IMR-90 (cell line): ENCODE results near the gene TDRD12. TPM values are rescaled to one million over a fixed set of nuclear protein-coding genes. Genes with fewer than 3 reads are reported as not detected.

Source experiments
- ATAC-seq: fragments of 200-7000 bp; cut with Tn5 transposase; 2 replicates; pipeline ENCODE4 v1.9.1; 2020; ENCODE audit warnings: low read depth, mild to moderate bottlenecking, moderate library complexity
- BruUV-seq: library from RNA; stranded (reverse); fragments of 400-500 nt; replicated peaks from 2 replicates; lab custom pipeline; 2021; lab: Mats Ljungman, UMichigan
- CTCF ChIA-PET: fragments of 300-600 bp; formaldehyde crosslinking; extraction: SDS; loops from one replicate; lab custom pipeline; 2021; ENCODE audit warnings: antibody characterized with exemption; lab: Yijun Ruan, JAX
- POLR2A ChIA-PET: fragments of 300-600 bp; sonication (Branson Sonifier 250); formaldehyde crosslinking; loops from one replicate; lab custom pipeline; 2022; ENCODE audit warnings: antibody characterized with exemption; ENCODE audit not compliant: unreplicated experiment; lab: Charles Lee
- DNase-seq: peaks from one replicate; pipeline ENCODE4 v3.0.0; 2013
- H2AFZ ChIP-seq: replicated peaks from 2 replicates; pipeline ENCODE3; 2013; ENCODE audit warnings: low read length, mild to moderate bottlenecking; ENCODE audit not compliant: poor library complexity
- H2AK5ac ChIP-seq: 2 replicates; pipeline ENCODE4 v1.6.1; 2013; ENCODE audit warnings: low read depth, low read length, inconsistent platforms
- H2AK9ac ChIP-seq: replicated peaks from 2 replicates; pipeline ENCODE3; 2013; ENCODE audit warnings: mild to moderate bottlenecking, low read depth, low read length, moderate library complexity; ENCODE audit not compliant: poor library complexity
- H2BK120ac ChIP-seq: 2 replicates; pipeline ENCODE4 v1.6.1; 2013; ENCODE audit warnings: low read depth, low read length, inconsistent platforms
- H2BK15ac ChIP-seq: 3 replicates; pipeline ENCODE4 v1.6.1; 2013; ENCODE audit warnings: low read depth, low read length, inconsistent platforms
- H2BK20ac ChIP-seq: 2 replicates; pipeline ENCODE4 v1.6.1; 2013; ENCODE audit warnings: low read depth, mild to moderate bottlenecking, inconsistent platforms, low read length, moderate library complexity
- H2BK5ac ChIP-seq: 2 replicates; pipeline ENCODE4 v1.6.1; 2013; ENCODE audit warnings: mild to moderate bottlenecking, low read depth, low read length, inconsistent platforms; ENCODE audit not compliant: poor library complexity, severe bottlenecking
- H3K14ac ChIP-seq: replicated peaks from 2 replicates; pipeline ENCODE4 v1.6.1; 2013; ENCODE audit warnings: low read depth, low read length, inconsistent platforms
- H3K18ac ChIP-seq: 2 replicates; pipeline ENCODE4 v1.6.1; 2013; ENCODE audit warnings: low read depth, low read length, control low read depth
- H3K23ac ChIP-seq: 2 replicates; pipeline ENCODE4 v1.6.1; 2013; ENCODE audit warnings: low read depth, low read length, inconsistent platforms
- H3K27ac ChIP-seq: 2 replicates; pipeline ENCODE4 v1.5.1; 2013; ENCODE audit warnings: mild to moderate bottlenecking, control low read depth, low read length; ENCODE audit not compliant: insufficient read depth
- H3K27me3 ChIP-seq: 2 replicates; pipeline ENCODE4 v1.6.1; 2013; ENCODE audit warnings: low read length; ENCODE audit not compliant: control insufficient read depth, insufficient read depth
- H3K36me3 ChIP-seq: 2 replicates; pipeline ENCODE4 v1.6.1; 2013; ENCODE audit warnings: low read length, mixed read lengths; ENCODE audit not compliant: control insufficient read depth, insufficient read depth
- H3K4ac ChIP-seq: 2 replicates; pipeline ENCODE4 v1.6.1; 2013; ENCODE audit warnings: low read depth, low read length, inconsistent platforms
- H3K4me1 ChIP-seq: 2 replicates; pipeline ENCODE4 v1.6.1; 2013; ENCODE audit warnings: low read length, mixed read lengths; ENCODE audit not compliant: control insufficient read depth, insufficient read depth
- H3K4me2 ChIP-seq: 2 replicates; pipeline ENCODE4 v1.6.1; 2013; ENCODE audit warnings: low read depth, mild to moderate bottlenecking, control low read depth, low read length, moderate library complexity
- H3K4me3 ChIP-seq: 2 replicates; pipeline ENCODE4 v1.5.1; 2013; ENCODE audit warnings: low read depth, mild to moderate bottlenecking, control low read depth, low read length, moderate library complexity; ENCODE audit not compliant: insufficient read depth
- H3K56ac ChIP-seq: 2 replicates; pipeline ENCODE4 v1.6.1; 2013; ENCODE audit warnings: low read length, inconsistent platforms; ENCODE audit not compliant: insufficient read depth; ENCODE audit errors: extremely low read depth
- H3K79me1 ChIP-seq, 2 experiments: 2 replicates each; pipeline ENCODE4 v1.6.1; 2013; ENCODE audit warnings: low read length in 2 of 2, inconsistent platforms in 1 of 2, low read depth in 1 of 2
- H3K9ac ChIP-seq: 2 replicates; pipeline ENCODE4 v1.6.1; 2013; ENCODE audit warnings: low read depth, low read length, control low read depth
- H3K9me1 ChIP-seq: 2 replicates; pipeline ENCODE4 v1.6.1; 2013; ENCODE audit warnings: low read length, inconsistent platforms; ENCODE audit not compliant: insufficient read depth
- H3K9me3 ChIP-seq: 2 replicates; pipeline ENCODE4 v1.6.1; 2013; ENCODE audit warnings: low read length; ENCODE audit not compliant: control insufficient read depth, insufficient read depth
- H4K20me1 ChIP-seq: 2 replicates; pipeline ENCODE4 v1.6.1; 2013; ENCODE audit warnings: low read length, inconsistent platforms; ENCODE audit not compliant: insufficient read depth
- H4K5ac ChIP-seq: 2 replicates; pipeline ENCODE4 v1.6.1; 2013; ENCODE audit warnings: mild to moderate bottlenecking, low read depth, low read length, control low read depth
- H4K8ac ChIP-seq, 2 experiments: 2 replicates each; pipeline ENCODE4 v1.6.1; 2013; ENCODE audit warnings: low read depth in 2 of 2, low read length in 2 of 2, control low read depth in 1 of 2, inconsistent platforms in 1 of 2
- H4K91ac ChIP-seq: 2 replicates; pipeline ENCODE4 v1.6.1; 2013; ENCODE audit warnings: low read depth, low read length, inconsistent platforms; ENCODE audit not compliant: insufficient read depth
- CEBPB ChIP-seq: IDR thresholded peaks from 2 replicates; pipeline ENCODE4 v1.6.1; 2012; ENCODE audit warnings: low read depth, low read length, improper control_type of control experiment
- CHD1 ChIP-seq: IDR thresholded peaks from 2 replicates; pipeline ENCODE4 v1.6.1; 2012; ENCODE audit warnings: low read depth, low read length, improper control_type of control experiment
- CTCF ChIP-seq: conservative IDR thresholded peaks from 2 replicates; pipeline ENCODE4 v1.5.1; 2012; ENCODE audit warnings: mild to moderate bottlenecking, low read depth, low read length, improper control_type of control experiment
- FOS ChIP-seq: fragments of 150-350 bp; IDR thresholded peaks from 2 replicates; pipeline ENCODE4 v1.6.1; 2016; ENCODE audit warnings: low read depth, low read length
- MAFK ChIP-seq: IDR thresholded peaks from 2 replicates; pipeline ENCODE4 v1.6.1; 2012; ENCODE audit warnings: low read depth, low read length, improper control_type of control experiment
- MXI1 ChIP-seq: IDR thresholded peaks from 2 replicates; pipeline ENCODE4 v1.6.1; 2012; ENCODE audit warnings: low read depth, mild to moderate bottlenecking, low read length, moderate library complexity, borderline replicate concordance
- NFE2L2 ChIP-seq: fragments of 150-350 bp; IDR thresholded peaks from 2 replicates; pipeline ENCODE4 v1.6.1; 2016; ENCODE audit warnings: low read depth, mild to moderate bottlenecking, low read length
- POLR2A ChIP-seq: IDR thresholded peaks from 2 replicates; pipeline ENCODE4 v1.6.1; 2012; ENCODE audit warnings: mild to moderate bottlenecking, low read depth, low read length
- RCOR1 ChIP-seq: IDR thresholded peaks from 2 replicates; pipeline ENCODE4 v1.6.1; 2012; ENCODE audit warnings: mild to moderate bottlenecking, low read length, improper control_type of control experiment; ENCODE audit not compliant: insufficient replicate concordance
- RFX5 ChIP-seq: IDR thresholded peaks from 2 replicates; pipeline ENCODE4 v1.8.0; 2012; ENCODE audit warnings: low read depth, mild to moderate bottlenecking, low read length, moderate library complexity
- SMC3 ChIP-seq: fragments of 150-350 bp; IDR thresholded peaks from 2 replicates; pipeline ENCODE4 v1.6.1; 2016; ENCODE audit warnings: low read depth, mild to moderate bottlenecking, antibody characterized with exemption, low read length, moderate library complexity
- USF2 ChIP-seq: fragments of 150-350 bp; IDR thresholded peaks from 2 replicates; pipeline ENCODE4 v1.6.1; 2017; ENCODE audit warnings: mild to moderate bottlenecking, antibody characterized with exemption, low read length, low read depth
- WGBS, 2 experiments: methylation state at CpG; one replicate each; pipeline versions ENCODE4 v1.1.5 to v1.1.7; 2013; ENCODE audit warnings: missing lambda C conversion rate in 2 of 2; ENCODE audit not compliant: insufficient read length in 1 of 2; ENCODE audit errors: extremely low coverage in 2 of 2; 5-methylcytosine and 5-hydroxymethylcytosine counted together
- dilution Hi-C: fragments of 300-500 bp; cut with HindIII; formaldehyde crosslinking; loops from one replicate; pipeline ENCODE4 v1.14.3; 2018; ENCODE audit warnings: low sequenced_read_pairs; ENCODE audit not compliant: unreplicated experiment
- in situ Hi-C: fragments of 300-500 bp; cut with MboI; formaldehyde crosslinking; loops from 3 replicates; pipeline ENCODE4 v1.14.3; 2019; ENCODE audit warnings: low sequenced_read_pairs, inconsistent platforms, mixed read lengths
- intact Hi-C: fragments of 100-400 bp; cut with micrococcal nuclease; formaldehyde crosslinking; loops from 2 replicates; pipeline ENCODE4 v1.10.0; 2022
- polyA plus RNA-seq, 3 experiments: library from polyadenylated mRNA; depleted of rRNA; stranded (reverse); fragments of >200 nt; gene quantifications; 2 replicates each; pipeline ENCODE4 v1.2.3, GENCODE V29; 2012; ENCODE audit warnings: low replicate concordance in 1 of 3
- total RNA-seq: library from RNA; depleted of rRNA; stranded (reverse); fragments of >200 nt; gene quantifications from 2 replicates; pipeline ENCODE4 v1.2.3, GENCODE V29; 2012
- TF ChIP-seq, protein P1 (sequence below): fragments of 150-350 bp; IDR thresholded peaks from 2 replicates; pipeline ENCODE4 v1.6.1; 2016; ENCODE audit warnings: low read depth, mild to moderate bottlenecking, low read length, moderate library complexity, borderline replicate concordance

TDRD12 gene
- total and polyA plus RNA-seq, 2 of the 4 experiments (the other 2 are of a cell fraction) = under 0.01 to 0.07 TPM

DNA sequence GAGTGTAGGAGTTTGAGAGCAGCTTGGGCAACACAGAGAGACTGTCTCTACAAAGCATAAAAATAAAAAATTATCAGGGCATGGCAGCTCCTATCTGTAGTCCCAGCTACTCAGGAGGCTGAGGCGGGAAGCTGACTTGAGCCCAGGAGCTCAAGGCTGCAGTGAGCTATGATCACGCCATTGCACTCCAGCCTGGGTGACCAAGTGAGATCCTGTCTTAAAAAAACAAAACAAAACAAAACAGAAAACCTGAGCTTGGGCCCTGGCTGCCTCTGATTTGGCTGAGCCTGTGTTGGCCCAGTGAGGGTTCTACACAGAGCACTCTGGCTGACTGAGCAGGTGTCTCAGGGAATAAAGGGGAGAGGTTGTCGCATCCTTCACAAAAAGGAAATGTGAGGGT lies 142.0 kb downstream of the TDRD12 start:
- in situ Hi-C loops = no loop called here
- no peak overlapping the region for H4K5ac ChIP-seq

More for the DNA sequence above, 142.0 kb downstream of the TDRD12 start:
- H2BK120ac ChIP-seq = no peak overlapping the region
- H2BK5ac ChIP-seq = no peak overlapping the region
- H3K4ac ChIP-seq = no peak overlapping the region
- H2AK9ac ChIP-seq = no peak overlapping the region
- TF ChIP-seq SMC3 (no peak), USF2 (no peak), FOS (no peak), POLR2A (no peak), CEBPB (no peak), MXI1 (no peak), MAFK (no peak), CTCF (no peak), RCOR1 (no peak), NFE2L2 (no peak), CHD1 (no peak), RFX5 (no peak)
- TF ChIP-seq, protein P1, sequence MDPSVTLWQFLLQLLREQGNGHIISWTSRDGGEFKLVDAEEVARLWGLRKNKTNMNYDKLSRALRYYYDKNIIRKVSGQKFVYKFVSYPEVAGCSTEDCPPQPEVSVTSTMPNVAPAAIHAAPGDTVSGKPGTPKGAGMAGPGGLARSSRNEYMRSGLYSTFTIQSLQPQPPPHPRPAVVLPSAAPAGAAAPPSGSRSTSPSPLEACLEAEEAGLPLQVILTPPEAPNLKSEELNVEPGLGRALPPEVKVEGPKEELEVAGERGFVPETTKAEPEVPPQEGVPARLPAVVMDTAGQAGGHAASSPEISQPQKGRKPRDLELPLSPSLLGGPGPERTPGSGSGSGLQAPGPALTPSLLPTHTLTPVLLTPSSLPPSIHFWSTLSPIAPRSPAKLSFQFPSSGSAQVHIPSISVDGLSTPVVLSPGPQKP = no peak
- BruUV-seq = no TSS peak
- H3K14ac ChIP-seq = no peak overlapping the region
- no CpG with 5 or more reads among the region's 3 CpGs for WGBS, 2 experiments
- H4K20me1 ChIP-seq = no peaks in the 10 kb centered on the region
- H3K27me3 ChIP-seq = no peaks in the 10 kb centered on the region
- no peaks in the 10 kb centered on the region for H3K4me1 ChIP-seq
- H2AFZ ChIP-seq = no peak overlapping the region
- ChIA-PET CTCF (no interaction called here), POLR2A (no interaction called here)
- no peaks in the 10 kb centered on the region for H3K9me3 ChIP-seq
- no peak overlapping the region for H3K4me3 ChIP-seq
- dilution Hi-C loops = no loop called here
- H3K36me3 ChIP-seq = no peaks in the 10 kb centered on the region
- DNase-seq (no peak), ATAC-seq (no peak)
- no peak overlapping the region for H3K18ac ChIP-seq
- no peak overlapping the region for H2AK5ac ChIP-seq
- H3K56ac ChIP-seq = no peak overlapping the region
- intact Hi-C loops = no loop called here
- no peak overlapping the region for H3K4me2 ChIP-seq
- H2BK15ac ChIP-seq = no peak overlapping the region
- H3K23ac ChIP-seq = no peak overlapping the region
- H2BK20ac ChIP-seq = no peak overlapping the region
- no peak overlapping the region for H4K8ac ChIP-seq
- no peak overlapping the region for H3K27ac ChIP-seq
- H3K9me1 ChIP-seq = no peaks in the 10 kb centered on the region
- H3K9ac ChIP-seq = no peak overlapping the region
- no peaks in the 10 kb centered on the region for H3K79me1 ChIP-seq
- no peak overlapping the region for H4K91ac ChIP-seq
